GM18517 (cell line): Measurements from ENCODE around the gene HK2.

Experiments
- ATAC-seq: cut with Tn5 transposase; IDR thresholded peaks from one replicate; pipeline ENCODE4 v1.9.1; 2021; ENCODE audit warnings: mild to moderate bottlenecking, moderate library complexity; ENCODE audit not compliant: unreplicated experiment

HK2 gene

GRCh38 chr2:74856599-74856998 lies 22.7 kb downstream of the HK2 start:
- no peak for ATAC-seq

- ATAC-seq = no peak
These were observed 23.3 kb downstream of the HK2 start for GRCh38 chr2:74857215-74857614.

GRCh38 chr2:74857725-74858124 lies 23.8 kb downstream of the HK2 start:
- ATAC-seq = no peak

GRCh38 chr2:74858281-74858680 lies 24.4 kb downstream of the HK2 start:
- no peak for ATAC-seq

GRCh38 chr2:74860079-74860478 lies 26.2 kb downstream of the HK2 start:
- ATAC-seq = no peak

GRCh38 chr2:74860521-74860920 lies 26.6 kb downstream of the HK2 start:
- ATAC-seq = no peak

- no peak for ATAC-seq
These were observed 27.6 kb downstream of the HK2 start for GRCh38 chr2:74861531-74861930.

- ATAC-seq = no peak
These were observed 28.4 kb downstream of the HK2 start for GRCh38 chr2:74862020-74862964.

GRCh38 chr2:74863802-74864248 lies 29.9 kb downstream of the HK2 start:
- no peak for ATAC-seq

GRCh38 chr2:74864728-74865722 lies 31.1 kb downstream of the HK2 start:
- ATAC-seq = no peak

GRCh38 chr2:74865770-74866674 lies 32.1 kb downstream of the HK2 start:
- no peak for ATAC-seq

GRCh38 chr2:74867841-74868658 lies 34.1 kb downstream of the HK2 start:
- no peak for ATAC-seq

- ATAC-seq = no peak
These were observed 35.6 kb downstream of the HK2 start for GRCh38 chr2:74869517-74869916.

GRCh38 chr2:74870951-74871350 lies 37.0 kb downstream of the HK2 start:
- no peak for ATAC-seq

- no peak for ATAC-seq
These were observed 37.5 kb downstream of the HK2 start for GRCh38 chr2:74871414-74871813.

GRCh38 chr2:74872389-74872836 lies 38.5 kb downstream of the HK2 start:
- ATAC-seq = no peak

GRCh38 chr2:74873012-74873665 lies 39.2 kb downstream of the HK2 start:
- no peak for ATAC-seq

GRCh38 chr2:74873678-74874640 lies 40.0 kb downstream of the HK2 start:
- ATAC-seq = no peak
